ENCODE results near the gene RND1.

GRCh38 chr12:48873096-48873495 is 7.4 kb upstream of the RND1 start:
- TF ChIP-seq CTCF (IDR thresholded peaks at IDR 0.05) = no peak
- no peak for TF ChIP-seq POLR2A (IDR thresholded peaks at IDR 0.05)

Data from breast epithelium (tissue), 3 donors.